H1 (cell line): Measurements from ENCODE around the gene MPP4. TPM values are rescaled to one million over a fixed set of nuclear protein-coding genes. Genes with fewer than 3 reads are reported as not detected.

Source experiments
- CTCF ChIA-PET: fragments of 300-600 bp; sonication (Branson Sonifier 250); formaldehyde crosslinking; loops from one replicate; lab custom pipeline; 2021; ENCODE audit not compliant: partially characterized antibody; lab: Charles Lee
- POLR2A ChIA-PET: fragments of 300-600 bp; sonication (Branson Sonifier 250); formaldehyde crosslinking; loops from one replicate; lab custom pipeline; 2021; ENCODE audit warnings: inconsistent platforms; ENCODE audit not compliant: partially characterized antibody; lab: Charles Lee
- DNase-seq, 2 experiments: peaks; one replicate each; pipeline versions ENCODE4 v3.0.0 to v3.0.0-alpha.2; 2010 to 2022; ENCODE audit warnings: low spot score in 2 of 2, low read depth in 1 of 2, mixed read lengths in 1 of 2
- FAIRE-seq: peaks from 2 replicates; lab custom pipeline; 2011; peaks lifted over from hg19 to GRCh38; lab: Jason Lieb, UNC
- H2AFZ ChIP-seq: 2 replicates; pipeline ENCODE4 v1.8.1; 2012; ENCODE audit warnings: low read length, inconsistent platforms
- H2AK5ac ChIP-seq: 2 replicates; pipeline ENCODE4 v1.6.1; 2013; ENCODE audit warnings: low read depth, low read length
- H2BK120ac ChIP-seq: replicated peaks from 2 replicates; pipeline ENCODE3; 2013; ENCODE audit warnings: low read depth, low read length, inconsistent platforms
- H2BK12ac ChIP-seq: 2 replicates; pipeline ENCODE4 v1.6.1; 2013; ENCODE audit warnings: low read depth, low read length
- H2BK15ac ChIP-seq: 2 replicates; pipeline ENCODE4 v1.6.1; 2013; ENCODE audit warnings: low read length
- H2BK20ac ChIP-seq: 2 replicates; pipeline ENCODE4 v1.6.1; 2013; ENCODE audit warnings: low read length
- H2BK5ac ChIP-seq: 2 replicates; pipeline ENCODE4 v1.6.1; 2013; ENCODE audit warnings: low read depth, low read length
- H3K14ac ChIP-seq: 2 replicates; pipeline ENCODE4 v1.6.1; 2013; ENCODE audit warnings: inconsistent platforms; ENCODE audit not compliant: insufficient read length
- H3K18ac ChIP-seq: 2 replicates; pipeline ENCODE4 v1.6.1; 2013; ENCODE audit warnings: low read length; ENCODE audit errors: extremely low read depth
- H3K23ac ChIP-seq: 2 replicates; pipeline ENCODE4 v1.6.1; 2013; ENCODE audit warnings: inconsistent platforms; ENCODE audit not compliant: insufficient read length
- H3K23me2 ChIP-seq: 2 replicates; pipeline ENCODE4 v1.6.1; 2013; ENCODE audit warnings: low read depth, low read length
- H3K27ac ChIP-seq: 2 replicates; pipeline ENCODE4 v1.6.1; 2011; ENCODE audit warnings: low read depth, low read length, inconsistent platforms
- H3K27me3 ChIP-seq, 4 experiments: replicated peaks in 1 of 4; 1 replicate in 1 of 4; 2 replicates in 3 of 4; pipeline versions ENCODE4 v1.6.1 to v1.8.1; 2011 to 2013; ENCODE audit warnings: low read length in 3 of 4, mild to moderate bottlenecking in 3 of 4, inconsistent platforms in 2 of 4, mixed read lengths in 2 of 4, moderate library complexity in 1 of 4; ENCODE audit not compliant: control insufficient read depth in 3 of 4, insufficient read depth in 3 of 4; ENCODE audit errors: extremely low read depth in 1 of 4
- H3K36me3 ChIP-seq, 4 experiments: 2 replicates each; pipeline versions ENCODE4 v1.6.1 to v1.8.1; 2011 to 2013; ENCODE audit warnings: mild to moderate bottlenecking in 4 of 4, low read length in 3 of 4, moderate library complexity in 2 of 4, control low read depth in 1 of 4, inconsistent platforms in 1 of 4; ENCODE audit not compliant: insufficient read depth in 4 of 4, control insufficient read depth in 2 of 4
- H3K4ac ChIP-seq: replicated peaks from 2 replicates; pipeline ENCODE3; 2013; ENCODE audit warnings: low read length, low read depth, mixed read lengths, inconsistent platforms; ENCODE audit not compliant: insufficient read length
- H3K4me1 ChIP-seq, 4 experiments: replicated peaks in 1 of 4; 1 replicate in 1 of 4; 2 replicates in 3 of 4; pipeline versions ENCODE4 v1.6.1 to v1.8.1; 2011 to 2013; ENCODE audit warnings: low read length in 3 of 4, inconsistent platforms in 2 of 4, mixed read lengths in 1 of 4; ENCODE audit not compliant: insufficient read depth in 4 of 4, control insufficient read depth in 3 of 4
- H3K4me2 ChIP-seq, 2 experiments: 2 replicates each; pipeline versions ENCODE4 v1.6.1 to v1.8.1; 2011 to 2013; ENCODE audit warnings: low read depth in 2 of 2, low read length in 2 of 2, control low read depth in 1 of 2, inconsistent platforms in 1 of 2, mild to moderate bottlenecking in 1 of 2; ENCODE audit not compliant: insufficient read depth in 1 of 2
- H3K4me3 ChIP-seq, 4 experiments: fragments of 200-600, 300-600 bp in 1 of 4; sonication (generic), shearing (Covaris generic), sonication (Bioruptor Twin) in 1 of 4; 2 replicates each; pipeline versions ENCODE4 v1.5.1 to v1.8.1; 2011 to 2016; ENCODE audit warnings: low read length in 4 of 4, low read depth in 3 of 4, control low read depth in 2 of 4, inconsistent platforms in 2 of 4, mild to moderate bottlenecking in 2 of 4, mixed read lengths in 1 of 4, moderate library complexity in 1 of 4; ENCODE audit not compliant: insufficient read depth in 2 of 4; ENCODE audit errors: extremely low read depth in 1 of 4
- H3K56ac ChIP-seq: replicated peaks from 2 replicates; pipeline ENCODE3; 2013; ENCODE audit warnings: low read depth, mild to moderate bottlenecking, mixed read lengths, low read length, inconsistent platforms; ENCODE audit not compliant: insufficient read length
- H3K79me1 ChIP-seq: 2 replicates; pipeline ENCODE4 v1.6.1; 2013; ENCODE audit warnings: low read depth, low read length, control low read depth
- H3K79me2 ChIP-seq, 2 experiments: 2 replicates each; pipeline versions ENCODE4 v1.6.1 to v1.8.1; 2012 to 2013; ENCODE audit warnings: low read length in 2 of 2, mild to moderate bottlenecking in 2 of 2, inconsistent platforms in 1 of 2; ENCODE audit not compliant: insufficient read depth in 2 of 2, control insufficient read depth in 1 of 2
- H3K9ac ChIP-seq, 4 experiments: replicated peaks in 1 of 4; 1 replicate in 1 of 4; 2 replicates in 3 of 4; pipeline versions ENCODE4 v1.6.1 to v1.8.1; 2011 to 2013; ENCODE audit warnings: low read depth in 3 of 4, low read length in 3 of 4, control low read depth in 2 of 4, mild to moderate bottlenecking in 2 of 4, moderate library complexity in 2 of 4, inconsistent platforms in 1 of 4; ENCODE audit errors: extremely low read depth in 1 of 4
- H3K9me3 ChIP-seq, 2 experiments: 2 replicates each; pipeline versions ENCODE4 v1.6.1 to v1.8.1; 2012 to 2013; ENCODE audit warnings: mild to moderate bottlenecking in 2 of 2, moderate library complexity in 2 of 2, control low read depth in 1 of 2, inconsistent platforms in 1 of 2, low read depth in 1 of 2, low read length in 1 of 2, mixed read lengths in 1 of 2; ENCODE audit not compliant: insufficient read depth in 2 of 2
- H4K20me1 ChIP-seq, 2 experiments: replicated peaks in 1 of 2; 2 replicates each; pipeline versions ENCODE3 to v1.8.1; 2011 to 2013; ENCODE audit warnings: inconsistent platforms in 2 of 2, low read length in 2 of 2, mild to moderate bottlenecking in 1 of 2; ENCODE audit not compliant: insufficient read depth in 2 of 2, control insufficient read depth in 1 of 2
- H4K5ac ChIP-seq: 2 replicates; pipeline ENCODE4 v1.6.1; 2013; ENCODE audit warnings: low read length, low read depth, mixed read lengths, inconsistent platforms; ENCODE audit not compliant: insufficient read length
- H4K8ac ChIP-seq: 2 replicates; pipeline ENCODE4 v1.8.0; 2013; ENCODE audit warnings: mild to moderate bottlenecking, moderate library complexity, low read length, inconsistent platforms; ENCODE audit not compliant: insufficient read depth; ENCODE audit errors: extremely low read depth
- H4K91ac ChIP-seq: replicated peaks from 2 replicates; pipeline ENCODE3; 2013; ENCODE audit warnings: low read length, mixed read lengths, inconsistent platforms; ENCODE audit not compliant: insufficient read length
- CEBPB ChIP-seq: IDR thresholded peaks from 2 replicates; pipeline ENCODE4 v1.6.1; 2012; ENCODE audit warnings: low read depth, low read length
- CHD1 ChIP-seq: IDR thresholded peaks from 2 replicates; pipeline ENCODE4 v1.6.1; 2012; ENCODE audit warnings: low read depth, low read length, improper control_type of control experiment
- JUND ChIP-seq: IDR thresholded peaks from 2 replicates; pipeline ENCODE4 v1.6.1; 2011; ENCODE audit warnings: mild to moderate bottlenecking, improper control_type of control experiment, low read length
- KDM1A ChIP-seq: fragments of 200-600, 300-600 bp; sonication (generic); IDR thresholded peaks from 2 replicates; pipeline ENCODE4 v1.7.1; 2016; ENCODE audit warnings: mild to moderate bottlenecking, low read length, borderline replicate concordance
- TCF12 ChIP-seq: IDR thresholded peaks from 2 replicates; pipeline ENCODE4 v1.6.1; 2011; ENCODE audit warnings: low read depth, mild to moderate bottlenecking, low read length
- ZNF274 ChIP-seq: IDR thresholded peaks from 2 replicates; pipeline ENCODE4 v1.7.0; 2012; ENCODE audit warnings: low read length, borderline replicate concordance; ENCODE audit errors: extremely low read depth
- WGBS, 2 experiments: shearing (Covaris generic) in 1 of 2; methylation state at CpG; one replicate each; pipeline versions ENCODE4 v1.1.6 to v1.1.7; 2013 to 2015; ENCODE audit warnings: low lambda C conversion rate in 2 of 2, mixed read lengths in 2 of 2, inconsistent platforms in 1 of 2, low coverage in 1 of 2, missing lambda C conversion rate in 1 of 2; ENCODE audit not compliant: insufficient replicate concordance in 2 of 2, insufficient coverage in 1 of 2, insufficient read length in 1 of 2; ENCODE audit errors: extremely low coverage in 1 of 2, missing lambda C conversion rate in 1 of 2; 5-methylcytosine and 5-hydroxymethylcytosine counted together
- polyA plus RNA-seq, 7 experiments: library from polyadenylated mRNA; depleted of rRNA in 3 of 7; stranded (reverse) in 5 of 7; unstranded in 2 of 7; fragments of >200 nt in 5 of 7; fragments of 200-250 nt in 2 of 7; gene quantifications; 1 replicate in 5 of 7; 2 replicates in 1 of 7; 4 replicates in 1 of 7; pipeline versions ENCODE4 v1.2.1 to v1.2.3, GENCODE V29; 2011 to 2013; ENCODE audit warnings: missing spikeins in 2 of 7, mixed read lengths in 2 of 7
- total RNA-seq: library from RNA; stranded (reverse); fragmentation: NEBNext Ultra II Directional; extraction: Animal tissue kit (Norgen Biotek cat#: 25700); gene quantifications from 2 replicates; pipeline ENCODE4 v1.2.1, GENCODE V29; 2021
- TF ChIP-seq, protein P1 (sequence below), 3 experiments: IDR thresholded peaks; 1 replicate in 2 of 3; 2 replicates in 1 of 3; pipeline versions ENCODE4 v1.5.1 to v1.6.1; 2011; ENCODE audit warnings: low read length in 3 of 3, mild to moderate bottlenecking in 3 of 3, inconsistent platforms in 2 of 3, low read depth in 1 of 3, moderate library complexity in 1 of 3; ENCODE audit not compliant: insufficient read depth in 1 of 3; ENCODE audit errors: control extremely low read depth in 1 of 3

The MPP4 gene
- total and polyA plus RNA-seq, 2 of the 8 experiments (the other 6 are each of a cell fraction or from before 2014, with no cell fraction given): not detected

DNA sequence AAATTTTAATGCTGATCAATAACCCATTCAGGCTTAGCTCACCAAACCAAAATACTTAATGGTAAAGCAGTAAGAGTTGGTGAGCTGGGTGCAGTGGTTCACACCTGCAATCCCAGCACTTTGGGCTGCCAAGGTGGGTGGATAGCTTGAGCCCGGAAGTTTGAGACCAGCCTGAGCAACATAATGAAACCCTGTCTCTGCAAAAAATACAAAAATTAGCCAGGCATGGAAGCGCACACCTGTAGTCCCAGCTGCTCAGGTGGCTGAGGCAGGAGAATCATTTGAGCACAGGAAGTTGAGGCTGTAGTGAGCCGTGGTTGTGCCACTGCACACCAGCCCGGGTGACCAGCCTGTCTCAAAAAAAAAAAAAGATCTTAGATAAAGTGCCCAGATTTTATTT is 35.7 kb upstream of the MPP4 start:
- POLR2A ChIA-PET: no interaction called here
- TF ChIP-seq TCF12: no peak
- no peak for TF ChIP-seq CEBPB
- TF ChIP-seq ZNF274: no peak
- TF ChIP-seq CHD1: no peak
- TF ChIP-seq KDM1A: no peak
- no peak for TF ChIP-seq JUND
- TF ChIP-seq, protein P1, sequence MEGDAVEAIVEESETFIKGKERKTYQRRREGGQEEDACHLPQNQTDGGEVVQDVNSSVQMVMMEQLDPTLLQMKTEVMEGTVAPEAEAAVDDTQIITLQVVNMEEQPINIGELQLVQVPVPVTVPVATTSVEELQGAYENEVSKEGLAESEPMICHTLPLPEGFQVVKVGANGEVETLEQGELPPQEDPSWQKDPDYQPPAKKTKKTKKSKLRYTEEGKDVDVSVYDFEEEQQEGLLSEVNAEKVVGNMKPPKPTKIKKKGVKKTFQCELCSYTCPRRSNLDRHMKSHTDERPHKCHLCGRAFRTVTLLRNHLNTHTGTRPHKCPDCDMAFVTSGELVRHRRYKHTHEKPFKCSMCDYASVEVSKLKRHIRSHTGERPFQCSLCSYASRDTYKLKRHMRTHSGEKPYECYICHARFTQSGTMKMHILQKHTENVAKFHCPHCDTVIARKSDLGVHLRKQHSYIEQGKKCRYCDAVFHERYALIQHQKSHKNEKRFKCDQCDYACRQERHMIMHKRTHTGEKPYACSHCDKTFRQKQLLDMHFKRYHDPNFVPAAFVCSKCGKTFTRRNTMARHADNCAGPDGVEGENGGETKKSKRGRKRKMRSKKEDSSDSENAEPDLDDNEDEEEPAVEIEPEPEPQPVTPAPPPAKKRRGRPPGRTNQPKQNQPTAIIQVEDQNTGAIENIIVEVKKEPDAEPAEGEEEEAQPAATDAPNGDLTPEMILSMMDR (IDR thresholded peaks at IDR 0.05; ENCODE audit: control extremely low read depth in 1 of 3, insufficient read depth in 1 of 3, low read depth in 1 of 3, low read length in 3 of 3): no peak

More for the DNA sequence above, 35.7 kb upstream of the MPP4 start:
- Histone ChIP-seq H3K14ac (no peak overlapping the region), H3K27me3 (no peaks in the 10 kb centered on the region), H4K5ac (no peak overlapping the region), H2BK15ac (no peak overlapping the region), H3K23me2 (no peaks in the 10 kb centered on the region), H3K4me1 (no peaks in the 10 kb centered on the region), H3K9ac (no peak overlapping the region), H3K56ac (no peak overlapping the region), H2BK20ac (no peak overlapping the region), H4K20me1 (no peaks in the 10 kb centered on the region), H3K4ac (no peak overlapping the region), H4K91ac (no peak overlapping the region), H3K18ac (no peak overlapping the region), H2BK12ac (no peak overlapping the region), H3K79me1 (no peaks in the 10 kb centered on the region), H3K36me3 (peaks cover 0 to 28% (median 5%) of the 10 kb centered on the region in 4 experiments; a peak in 4 of 8 replicates), H4K8ac (no peak overlapping the region), H2BK5ac (no peak overlapping the region), H3K23ac (no peak overlapping the region), H3K4me3 (no peak overlapping the region), H2BK120ac (no peak overlapping the region), H3K4me2 (no peak overlapping the region), H3K27ac (no peak overlapping the region), H3K9me3 (no peaks in the 10 kb centered on the region), H3K79me2 (no peaks in the 10 kb centered on the region), H2AFZ (no peak overlapping the region), H2AK5ac (no peak overlapping the region)
- no peak for FAIRE-seq
- DNase-seq: no peak
- CTCF ChIA-PET: interaction anchor here (0.9 to 1.3 kb wide), 2 partner anchors 61 to 443 kb away, joined by 3 read pairs; no protein-coding TSS in a partner anchor
- 87% methylated on average over 4 of the region's 4 CpGs; no CpG with 5 or more reads in 1 of the 2 experiments for WGBS, 2 experiments
